NCI-H2171 treated with DMSO at 0.1 percent for 48 hours (cell line): ENCODE measurements around the gene SPTB.
A peak's percentile ranks its signal among the peaks of the same experiment; 100 is the strongest.

Experiments
- DNase-seq: peaks from one replicate; lab custom pipeline; 2025; lab: John Stamatoyannopoulos, UW

The SPTB gene

GRCh38 chr14:64789696-64790095 lies 90.0 kb downstream of the SPTB start:
- DNase-seq = no peak

DNA sequence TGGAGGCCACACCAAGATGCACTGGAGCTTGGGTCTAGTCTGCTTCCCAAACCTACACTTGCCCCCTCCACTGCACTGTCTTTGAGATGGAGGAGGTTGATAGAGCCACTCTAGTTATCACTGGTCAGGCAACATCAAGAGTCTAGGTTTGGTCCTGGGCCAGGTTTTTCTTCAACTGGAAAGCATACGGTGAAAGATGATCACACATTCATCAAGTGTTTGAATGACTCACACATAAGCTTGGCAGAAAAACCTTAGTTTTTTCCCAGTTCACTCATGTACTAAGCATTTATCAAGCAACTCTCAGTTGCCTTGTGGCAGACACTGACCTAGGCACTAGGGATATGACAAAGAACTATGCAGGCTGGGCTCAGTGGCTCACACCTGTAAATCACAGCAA lies 91.0 kb downstream of the SPTB start:
- peak; percentile 40 for DNase-seq

DNA sequence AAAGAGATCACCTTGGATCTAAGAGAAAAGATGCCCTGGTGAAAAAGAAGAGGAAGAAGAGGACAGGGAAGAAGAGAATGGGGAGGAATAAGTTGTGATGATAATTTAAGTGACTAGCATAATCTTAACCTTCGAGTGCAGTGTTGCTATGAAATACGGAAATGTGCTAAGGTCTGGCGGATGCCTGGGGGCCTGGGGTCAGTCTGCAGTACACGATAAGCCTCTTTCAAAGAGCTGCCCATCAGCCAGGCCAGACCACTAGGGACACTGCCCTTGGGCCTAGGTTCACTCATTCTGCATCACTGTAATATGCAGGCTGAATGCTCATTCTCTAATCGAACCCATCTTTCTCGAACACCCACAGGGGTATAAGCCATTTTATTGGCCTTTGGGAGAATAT lies 92.1 kb downstream of the SPTB start:
- no peak for DNase-seq

- no peak for DNase-seq
Observed at GRCh38 chr14:64786296-64787149, 93.2 kb downstream of the SPTB start.

- DNase-seq = no peak
Observed at GRCh38 chr14:64784006-64784405, 95.7 kb downstream of the SPTB start.

DNA sequence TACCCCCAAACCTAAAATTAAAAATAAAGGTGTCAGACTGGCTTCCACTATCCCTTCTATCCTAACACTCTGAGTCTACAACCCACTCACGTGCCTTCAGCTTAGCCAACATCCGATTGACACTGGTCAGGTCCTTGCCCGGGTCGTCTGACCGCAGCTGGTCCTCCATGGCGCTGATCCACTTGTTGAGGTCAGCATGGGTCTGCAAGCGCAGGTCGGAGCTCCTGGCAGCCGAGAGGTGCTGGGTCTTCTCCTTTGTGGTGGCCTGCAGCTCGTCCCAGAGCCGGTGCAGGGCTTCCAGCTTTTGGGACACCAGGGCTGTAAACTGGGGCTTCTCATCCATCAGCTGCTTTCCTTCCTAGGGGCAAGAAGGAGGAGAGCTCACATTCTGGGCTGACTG lies 97.5 kb downstream of the SPTB start:
- DNase-seq = no peak

- no peak for DNase-seq
Observed at GRCh38 chr14:64779472-64779871, 100.2 kb downstream of the SPTB start.

GRCh38 chr14:64778104-64778754 lies 101.5 kb downstream of the SPTB start:
- no peak for DNase-seq

DNA sequence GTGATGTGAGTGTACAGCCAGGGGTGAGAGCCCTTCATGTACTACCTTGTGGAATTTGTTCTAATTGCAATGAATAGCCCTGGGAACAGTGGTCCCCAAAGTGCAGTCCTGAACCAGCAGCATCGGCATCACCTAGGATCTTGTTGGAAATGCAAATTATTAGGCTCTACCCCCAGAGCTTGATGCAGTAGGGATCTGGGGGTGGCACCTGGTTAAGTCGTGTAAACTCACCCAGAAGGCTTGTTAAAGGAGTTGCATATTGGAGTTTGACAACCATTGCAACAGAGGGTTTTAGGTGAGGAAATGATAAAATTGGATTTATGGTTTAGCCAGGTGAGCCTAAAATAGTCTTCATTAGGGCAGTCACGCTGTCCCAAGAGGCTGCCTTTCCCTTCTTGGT lies 102.2 kb downstream of the SPTB start:
- no peak for DNase-seq

- DNase-seq = no peak
Observed at GRCh38 chr14:64775081-64775777, 104.5 kb downstream of the SPTB start.

GRCh38 chr14:64774272-64774671 lies 105.4 kb downstream of the SPTB start:
- DNase-seq = no peak

- no peak for DNase-seq
Observed at GRCh38 chr14:64773577-64773976, 106.1 kb downstream of the SPTB start.

DNA sequence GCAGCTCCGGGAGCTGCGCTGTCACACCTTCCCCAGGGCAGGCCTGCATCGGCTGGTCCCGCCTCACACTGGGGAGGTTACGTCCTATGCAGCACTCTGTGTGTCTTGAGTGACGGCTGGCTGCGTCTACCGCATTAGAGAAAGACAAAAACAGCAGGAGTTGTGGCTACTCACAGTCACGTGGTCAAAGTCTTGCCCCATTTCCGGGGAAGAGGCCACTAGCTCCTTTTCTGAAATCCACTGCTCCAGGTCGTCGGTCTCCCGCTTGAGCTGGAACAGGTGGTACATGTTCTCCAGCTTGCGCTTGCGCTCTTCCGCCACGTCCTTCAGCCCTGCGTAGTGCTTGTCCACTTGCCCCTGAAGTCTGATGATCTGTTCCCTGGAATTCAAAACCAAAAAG lies 106.7 kb downstream of the SPTB start:
- DNase-seq = no peak

- DNase-seq = no peak
Observed at GRCh38 chr14:64772397-64772950, 107.2 kb downstream of the SPTB start.

DNA sequence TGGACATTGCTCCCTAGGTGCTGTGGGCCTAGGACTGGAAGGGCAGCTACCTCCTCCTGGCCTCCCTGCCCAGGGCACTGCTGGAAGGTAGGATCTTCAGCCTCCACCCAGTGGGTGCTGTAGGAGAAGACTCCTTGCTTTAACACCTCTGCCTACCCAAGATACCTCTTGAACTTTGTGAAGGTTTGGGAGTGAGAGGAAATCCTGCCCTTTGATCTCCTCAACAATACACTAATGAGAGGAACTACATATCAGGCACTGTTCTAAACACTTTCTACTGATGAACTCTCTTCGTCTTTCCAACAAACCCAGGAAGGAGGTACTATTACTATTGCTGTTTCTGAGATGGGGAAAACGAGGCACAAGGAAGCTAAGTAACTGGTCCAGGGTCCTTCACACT lies 108.5 kb downstream of the SPTB start:
- DNase-seq = no peak

GRCh38 chr14:64770751-64771150 lies 109.0 kb downstream of the SPTB start:
- no peak for DNase-seq

DNA sequence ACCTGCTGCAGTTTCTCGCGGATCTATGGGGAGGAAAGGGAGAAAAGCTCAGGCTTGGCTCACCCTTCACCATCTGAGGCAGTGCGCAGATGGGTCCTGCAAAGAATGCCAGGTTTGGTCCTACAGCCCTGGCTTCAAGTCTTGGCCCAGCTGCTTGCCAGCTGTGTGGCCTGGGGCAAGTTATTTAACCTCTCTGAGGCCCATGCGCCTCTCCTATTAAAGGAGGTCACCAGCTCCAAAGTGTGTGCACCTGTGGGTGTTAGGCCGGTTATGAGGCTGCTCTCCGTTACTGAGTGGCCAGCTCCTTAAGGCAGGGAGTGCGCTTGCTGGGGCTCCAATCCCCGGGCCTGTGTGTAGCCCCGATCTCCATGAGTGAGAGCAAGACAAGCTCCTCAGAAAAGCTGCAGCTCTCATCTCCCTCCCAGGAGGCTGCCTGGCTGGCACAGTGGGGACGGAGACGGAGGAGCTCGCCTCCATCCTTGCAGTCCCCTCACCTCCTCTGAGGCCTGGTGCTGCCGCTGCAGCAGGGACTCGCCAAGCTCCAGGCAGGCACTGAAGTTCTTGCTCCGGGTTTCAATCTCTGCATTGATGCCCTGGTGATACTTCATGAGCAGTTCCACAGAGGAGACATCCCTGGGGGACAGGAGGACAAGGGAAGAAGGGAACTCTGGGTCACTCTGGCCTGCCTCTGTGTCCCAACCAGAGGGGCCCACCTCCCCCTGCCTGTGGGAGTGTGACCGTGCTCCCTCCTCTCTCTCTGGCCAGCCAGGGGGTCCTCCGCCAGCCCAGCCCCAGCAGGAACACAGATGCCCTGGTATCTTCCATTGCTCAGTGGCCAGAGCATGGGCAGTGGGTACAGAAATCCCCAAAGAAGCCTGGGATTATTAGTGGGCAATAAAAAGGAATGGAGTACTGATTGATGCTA lies 110.3 kb downstream of the SPTB start:
- DNase-seq = no peak

DNA sequence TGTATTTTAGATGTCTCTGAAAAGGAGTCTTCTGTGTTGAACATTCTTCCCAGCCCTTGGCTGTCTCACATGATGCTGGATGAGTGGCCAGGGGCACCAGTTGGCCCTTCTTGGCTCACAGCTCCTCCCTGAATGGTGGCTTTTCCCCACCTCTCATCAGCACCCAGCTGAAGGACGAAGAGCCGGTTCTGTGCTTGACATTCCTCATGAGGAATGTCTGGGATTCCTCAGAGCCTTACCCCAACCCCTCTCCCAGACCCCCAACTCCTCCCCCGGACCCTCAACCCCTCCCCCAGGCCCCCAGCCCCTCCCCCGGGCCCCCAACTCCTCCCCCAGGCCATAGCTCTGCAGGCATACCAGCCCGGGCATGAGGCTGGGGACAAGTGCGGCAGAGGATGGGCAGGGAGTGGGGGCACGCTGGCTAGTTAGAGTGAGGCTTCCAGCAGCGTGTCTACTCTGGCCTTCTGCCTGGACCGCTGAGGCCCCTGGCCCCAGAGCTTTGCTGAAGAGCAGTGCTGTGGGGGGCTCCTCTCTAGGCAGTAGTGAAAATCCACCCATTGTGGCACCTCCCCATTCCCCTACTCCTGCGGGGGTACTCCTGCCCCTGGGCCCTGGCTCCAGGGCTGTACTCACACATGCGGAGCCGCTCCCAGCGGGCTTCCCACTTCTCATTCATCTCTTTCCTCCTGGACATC lies 111.2 kb downstream of the SPTB start:
- no peak for DNase-seq

GRCh38 chr14:64767215-64767964 lies 112.3 kb downstream of the SPTB start:
- DNase-seq = no peak

DNA sequence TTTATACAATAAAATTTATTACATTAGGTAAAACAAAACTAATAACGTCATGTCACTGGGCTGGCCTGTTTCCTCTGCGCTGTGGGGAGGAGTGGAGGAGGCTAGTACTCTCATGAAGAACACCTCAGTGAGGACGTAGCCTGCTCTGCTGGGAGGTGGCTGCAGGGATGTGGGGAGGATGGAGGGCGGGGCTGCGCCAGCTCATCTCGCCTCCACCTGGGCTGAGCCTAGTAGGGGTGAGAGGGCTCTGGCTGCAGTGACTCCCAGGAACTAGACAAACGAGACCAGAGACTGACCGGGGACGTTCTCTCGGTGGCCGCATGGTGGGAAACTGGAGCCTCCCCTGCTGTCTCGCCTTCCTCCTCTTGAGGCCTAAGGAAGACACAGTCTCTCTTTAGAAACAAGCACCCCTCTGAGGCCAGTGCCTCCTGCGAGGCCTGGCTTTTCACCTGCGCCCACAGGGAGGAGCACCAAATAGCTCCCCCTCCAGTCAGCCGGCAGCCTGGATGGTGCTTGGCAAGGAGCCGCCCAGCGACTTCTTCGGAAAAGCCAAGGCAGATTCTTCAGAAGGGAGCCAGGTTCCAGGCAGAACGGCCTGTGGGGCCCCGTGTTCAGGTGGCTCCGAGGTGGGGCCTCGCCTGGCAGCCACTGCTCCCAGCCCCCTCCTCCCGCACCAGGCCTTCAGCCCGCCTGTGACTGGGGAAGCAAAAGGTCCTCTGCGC lies 113.1 kb downstream of the SPTB start:
- no peak for DNase-seq
